Psoas muscle (tissue), 8 donors: ENCODE data around the gene VPS41. TPM values are rescaled to one million over a fixed set of nuclear protein-coding genes. Genes with fewer than 3 reads are reported as not detected.

Experiments
- ATAC-seq, 4 donors: fragments of 200-7000 bp; cut with Tn5 transposase; one replicate each; pipeline ENCODE4 v1.9.1; 2020; ENCODE audit warnings: moderate library complexity in 3 of 4, mild to moderate bottlenecking in 2 of 4
- DNase-seq, 2 donors: peaks; one replicate each; pipeline ENCODE4 v3.0.0-alpha.2; 2020
- H3K27ac ChIP-seq: fragments of 200-600 bp; one replicate; pipeline ENCODE4 v1.8.0; 2022
- H3K27me3 ChIP-seq, 3 donors: fragments of 200-600 bp in 1 of 3; one replicate each; pipeline versions ENCODE4 v1.6.1 to v1.8.0; 2013 to 2022; ENCODE audit warnings: low read length in 2 of 3, mild to moderate bottlenecking in 2 of 3, moderate library complexity in 1 of 3; ENCODE audit not compliant: insufficient read depth in 3 of 3
- H3K36me3 ChIP-seq, 2 donors: fragments of 200-600 bp in 1 of 2; one replicate each; pipeline versions ENCODE4 v1.6.1 to v1.8.0; 2013 to 2022; ENCODE audit warnings: low read depth in 1 of 2, mild to moderate bottlenecking in 1 of 2, moderate library complexity in 1 of 2; ENCODE audit not compliant: insufficient read depth in 1 of 2
- H3K4me1 ChIP-seq: fragments of 200-600 bp; one replicate; pipeline ENCODE4 v1.8.0; 2022
- H3K4me3 ChIP-seq: fragments of 200-600 bp; one replicate; pipeline ENCODE4 v1.8.0; 2022; ENCODE audit warnings: mild to moderate bottlenecking
- H3K9me3 ChIP-seq: fragments of 200-600 bp; one replicate; pipeline ENCODE4 v1.8.0; 2022
- CTCF ChIP-seq: fragments of 200-600 bp; IDR thresholded peaks from one replicate; pipeline ENCODE4 v1.8.0; 2022; ENCODE audit warnings: antibody characterized with exemption
- WGBS, 3 donors: extraction: QIAGEN DNeasy Blood & Tissue Kit; methylation state at CpG; one replicate each; pipeline versions ENCODE4 v1.1.6 to v1.1.7; 2013; 5-methylcytosine and 5-hydroxymethylcytosine counted together
- intact Hi-C, 2 donors: fragments of 100-400 bp; cut with DNase I; formaldehyde crosslinking; loops; one replicate each; pipeline versions ENCODE4 v1.11.0 to v1.14.2; 2022
- polyA plus RNA-seq, 3 donors: library from polyadenylated mRNA; stranded (reverse); fragments of 200-250 nt; gene quantifications; one replicate each; pipeline ENCODE4 v1.2.3, GENCODE V29; 2013
- total RNA-seq, 4 donors: library from RNA; stranded (reverse); fragmentation: NEBNext Ultra II Directional in 2 of 4; extraction: Animal tissue kit (Norgen Biotek cat#: 25700) in 2 of 4; gene quantifications; one replicate each; pipeline versions ENCODE4 v1.2.1 to v1.2.4, GENCODE V29; 2021 to 2023
- donor health status: healthy with polysubstance abuse.
- donor health status: DM: no; HTN: no; CAD: no; lungs with moderate emphysema.
- donor health status: Bipolar disorder and iron deficiency.
- donor health status: healthy.
- donor health status: DM: yes; HTN: yes; CAD: no.
- donor health status: DM: no; HTN: no; CAD: no.
- donor health status: DM: no; HTN: no; CAD: no.
- donor health status: DM: yes; HTN: yes; CAD: no.

VPS41 gene
- total and polyA plus RNA-seq, 7 donors = 4.6 to 28.3 (median 13.8) TPM

- WGBS, 3 donors = 85 to 88% (median 88%) methylated on average over 1 of the region's 1 CpG
- intact Hi-C loops = no loop called here
- H3K36me3 ChIP-seq = peaks cover 2 to 59% of the 10 kb centered on the region in 2 donors
- no peak for DNase-seq
- H3K27ac ChIP-seq = no peak overlapping the region
- peaks cover 4% of the 10 kb centered on the region for H3K4me1 ChIP-seq
- no peak for ATAC-seq
- TF ChIP-seq CTCF = no peak
- H3K9me3 ChIP-seq = no peaks in the 10 kb centered on the region
- no peaks in the 10 kb centered on the region for H3K27me3 ChIP-seq
- no peak overlapping the region for H3K4me3 ChIP-seq
These were observed 157.6 kb downstream of the VPS41 start for GRCh38 chr7:38751416-38751815.

- Histone ChIP-seq H3K27ac (no peak overlapping the region), H3K27me3 (no peaks in the 10 kb centered on the region), H3K9me3 (no peaks in the 10 kb centered on the region), H3K4me3 (no peak overlapping the region), H3K36me3 (peaks cover 5 to 61% of the 10 kb centered on the region in 2 donors), H3K4me1 (no peaks in the 10 kb centered on the region)
- ATAC-seq = no peak
- no peak for DNase-seq
- WGBS, 3 donors = 87 to 88% (median 88%) methylated on average over 12 of the region's 12 CpGs
- TF ChIP-seq CTCF = no peak
- intact Hi-C loops = no loop called here
These were observed 160.9 kb downstream of the VPS41 start for GRCh38 chr7:38748056-38748610.

GRCh38 chr7:38746438-38746837 is 162.6 kb downstream of the VPS41 start:
- Histone ChIP-seq H3K27me3 (no peaks in the 10 kb centered on the region), H3K9me3 (no peaks in the 10 kb centered on the region), H3K36me3 (peaks cover 5 to 68% of the 10 kb centered on the region in 2 donors), H3K4me3 (no peak overlapping the region), H3K27ac (no peak overlapping the region), H3K4me1 (no peaks in the 10 kb centered on the region)
- DNase-seq (no peak), ATAC-seq (no peak)
- intact Hi-C loops = no loop called here
- TF ChIP-seq CTCF = no peak
- WGBS, 3 donors = 90 to 93% (median 91%) methylated on average over 7 of the region's 7 CpGs

GRCh38 chr7:38744746-38745145 is 164.2 kb downstream of the VPS41 start:
- Histone ChIP-seq H3K4me3 (no peak overlapping the region), H3K9me3 (no peaks in the 10 kb centered on the region), H3K27me3 (no peaks in the 10 kb centered on the region), H3K27ac (no peak overlapping the region), H3K4me1 (no peaks in the 10 kb centered on the region), H3K36me3 (peaks cover 5 to 60% of the 10 kb centered on the region in 2 donors)
- no peak for TF ChIP-seq CTCF
- intact Hi-C loops = no loop called here
- ATAC-seq (no peak), DNase-seq (no peak)
- 86 to 94% (median 91%) methylated on average over 3 of the region's 3 CpGs for WGBS, 3 donors

GRCh38 chr7:38743899-38744298 is 165.1 kb downstream of the VPS41 start:
- ATAC-seq = no peak
- no peak overlapping the region for H3K27ac ChIP-seq

More at GRCh38 chr7:38743899-38744298, 165.1 kb downstream of the VPS41 start:
- no peaks in the 10 kb centered on the region for H3K27me3 ChIP-seq
- H3K9me3 ChIP-seq = no peaks in the 10 kb centered on the region
- intact Hi-C loops = no loop called here
- H3K36me3 ChIP-seq = peaks cover 5 to 60% of the 10 kb centered on the region in 2 donors
- no peaks in the 10 kb centered on the region for H3K4me1 ChIP-seq
- no peak for DNase-seq
- 83 to 85% (median 84%) methylated on average over 1 of the region's 1 CpG for WGBS, 3 donors
- no peak for TF ChIP-seq CTCF
- no peak overlapping the region for H3K4me3 ChIP-seq
